GM08714 (cell line): ENCODE results near the gene ANGEL1.
A peak's percentile ranks its signal among the peaks of the same experiment; 100 is the strongest.

Experiments
- H3K4me3 ChIP-seq: fragments of 200-500 bp; sonication (Bioruptor generic); 2 replicates; pipeline ENCODE4 v1.5.1; 2014; ENCODE audit warnings: mild to moderate bottlenecking, low read length, inconsistent platforms
- ZNF274 ChIP-seq: IDR thresholded peaks from 2 replicates; pipeline ENCODE4 v1.6.1; 2012; ENCODE audit warnings: mild to moderate bottlenecking, low read depth, low read length

Gene ANGEL1

GRCh38 chr14:76829650-76830421 lies 17.2 kb upstream of the ANGEL1 start:
- no peak overlapping the region for H3K4me3 ChIP-seq
- no peak for TF ChIP-seq ZNF274

- TF ChIP-seq ZNF274 = no peak
- no peak overlapping the region for H3K4me3 ChIP-seq
Observed at GRCh38 chr14:76829013-76829365, 16.3 kb upstream of the ANGEL1 start.

- no peak for TF ChIP-seq ZNF274
- no peak overlapping the region for H3K4me3 ChIP-seq
Observed at GRCh38 chr14:76828339-76829012, 15.8 kb upstream of the ANGEL1 start.

DNA sequence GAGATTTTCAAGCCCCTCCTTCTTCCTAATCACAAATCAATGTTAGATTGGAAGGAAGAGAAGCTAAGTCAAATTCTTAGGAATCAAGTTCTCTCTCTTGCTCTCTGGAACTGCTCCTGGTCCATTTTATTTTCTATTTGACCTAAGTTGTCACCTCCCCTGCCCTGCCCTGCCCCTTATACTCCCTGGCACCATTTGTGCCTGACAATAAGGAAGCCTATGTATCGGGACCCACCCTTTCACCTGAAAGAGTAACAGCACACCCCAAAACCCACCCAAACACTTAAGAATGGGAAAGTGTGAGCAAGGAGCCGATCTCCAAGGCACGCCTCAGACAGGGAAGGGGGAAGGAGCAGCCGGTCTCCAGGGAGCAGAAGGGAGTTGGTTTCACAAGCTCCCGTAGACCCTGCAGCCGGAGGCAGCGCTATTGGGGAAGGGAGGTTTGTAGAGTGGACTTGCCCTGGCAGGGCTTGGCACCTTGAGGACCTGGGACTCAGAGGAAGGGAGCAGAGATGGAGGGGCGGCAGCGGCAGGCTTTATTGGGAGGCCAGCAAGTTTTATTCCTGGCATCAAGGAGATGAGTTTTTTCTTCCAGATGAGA lies 15.1 kb upstream of the ANGEL1 start:
- no peak for TF ChIP-seq ZNF274
- no peak overlapping the region for H3K4me3 ChIP-seq

- TF ChIP-seq ZNF274 = no peak
- no peak within 1 kb of the TSS for H3K4me3 ChIP-seq
Observed at GRCh38 chr14:76826122-76826521, 13.4 kb upstream of the ANGEL1 start, which contains the start of gene LRRC74A. TSS of gene LRRC74A (plus strand) at chr14:76826408. CDS start at chr14:76826698, 290 bp downstream.

GRCh38 chr14:76820700-76821099 lies 8.0 kb upstream of the ANGEL1 start:
- no peak overlapping the region for H3K4me3 ChIP-seq
- no peak for TF ChIP-seq ZNF274

DNA sequence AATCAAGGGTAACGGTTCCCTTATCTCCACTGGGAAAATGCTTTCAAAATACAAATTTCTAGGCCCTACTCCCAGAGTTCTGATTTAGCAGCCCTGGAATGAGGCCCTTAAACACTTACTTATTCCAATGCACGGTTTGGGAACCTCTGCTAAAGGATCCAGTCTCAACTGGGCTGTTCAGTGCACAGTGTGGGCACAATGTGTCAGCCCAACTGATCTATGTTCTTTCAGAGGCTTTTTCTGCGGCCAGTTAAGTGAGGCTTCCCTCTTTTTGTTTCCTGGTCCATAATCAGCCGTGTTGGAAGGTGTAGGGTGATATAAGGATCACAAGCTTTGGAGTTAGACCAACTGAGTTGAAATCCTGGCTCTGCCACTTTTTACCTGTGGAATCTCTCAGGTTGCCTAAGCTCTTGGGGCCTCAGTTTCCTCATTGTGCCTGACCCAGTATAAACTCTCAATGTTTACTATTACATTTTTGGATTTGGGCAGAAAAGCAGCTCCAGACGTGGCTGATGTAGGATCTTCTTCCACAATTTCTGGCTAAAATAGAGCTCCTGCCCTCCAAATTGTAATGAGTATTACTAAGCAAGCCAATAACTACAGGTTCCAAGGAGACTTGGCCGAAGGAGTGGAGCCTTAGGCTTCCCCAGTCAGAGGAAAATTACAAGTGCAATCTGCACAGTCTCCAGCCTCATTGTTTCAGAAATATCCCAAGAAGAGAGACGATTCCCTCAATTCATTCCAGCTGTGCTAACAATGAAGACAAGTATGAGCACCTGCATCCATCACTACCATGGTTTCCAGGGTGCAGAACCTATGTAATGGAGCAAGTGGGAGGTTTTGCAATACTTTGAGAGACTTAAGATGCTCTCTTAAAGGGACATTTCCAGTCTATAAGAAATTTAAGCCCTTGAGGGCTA lies 2.3 kb upstream of the ANGEL1 start:
- no peak overlapping the region for H3K4me3 ChIP-seq
- no peak for TF ChIP-seq ZNF274

- peak overlapping the region; percentile 84 for H3K4me3 ChIP-seq
- TF ChIP-seq ZNF274 = no peak
Observed at GRCh38 chr14:76812093-76812421, 625 bp downstream of the ANGEL1 start.

DNA sequence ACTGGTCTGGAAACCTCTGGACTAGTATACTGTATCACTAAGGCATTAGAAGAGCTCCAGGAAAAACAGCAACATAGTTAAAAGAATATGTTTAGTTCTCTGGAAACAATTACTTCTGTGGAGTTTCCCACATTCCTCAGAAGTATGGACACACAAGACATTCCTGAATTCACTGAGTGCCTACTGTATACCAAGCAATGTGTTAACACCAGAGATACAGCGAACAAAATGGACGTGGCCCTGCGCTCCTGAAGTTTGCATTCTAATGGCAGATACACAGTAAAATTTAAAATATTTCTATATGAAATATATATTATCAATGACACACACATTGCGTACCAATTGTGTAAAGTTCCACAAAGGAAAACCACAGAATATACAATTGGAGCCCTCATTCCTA lies 1.1 kb downstream of the ANGEL1 start:
- TF ChIP-seq ZNF274 = no peak
- peak overlapping the region; percentile 84 for H3K4me3 ChIP-seq

DNA sequence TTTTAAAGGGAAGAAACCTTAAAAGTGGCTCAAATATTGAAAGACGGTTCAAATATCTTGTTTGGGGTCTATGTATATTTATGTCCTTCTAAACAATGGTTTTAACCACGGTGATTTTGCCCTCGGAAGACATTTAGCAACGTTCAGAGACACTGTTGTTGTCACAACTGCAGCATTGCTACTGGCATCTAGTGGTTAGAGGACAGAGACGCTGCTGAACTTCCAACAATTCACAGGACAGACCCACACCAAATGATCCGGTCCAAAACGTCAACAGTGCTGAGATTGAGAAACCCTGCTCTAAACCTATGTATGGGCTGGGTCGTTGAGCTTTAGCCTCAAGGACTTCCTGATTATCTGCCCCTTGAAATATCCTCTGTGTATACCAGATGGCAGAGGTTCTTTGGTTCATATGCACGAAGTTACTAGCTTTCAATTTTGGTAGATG lies 1.7 kb downstream of the ANGEL1 start:
- TF ChIP-seq ZNF274 = no peak
- peak overlapping the region; percentile 61; the same call in 1 of the 2 replicates for H3K4me3 ChIP-seq

GRCh38 chr14:76810525-76810924 lies 2.2 kb downstream of the ANGEL1 start:
- no peak for TF ChIP-seq ZNF274
- no peak overlapping the region for H3K4me3 ChIP-seq

DNA sequence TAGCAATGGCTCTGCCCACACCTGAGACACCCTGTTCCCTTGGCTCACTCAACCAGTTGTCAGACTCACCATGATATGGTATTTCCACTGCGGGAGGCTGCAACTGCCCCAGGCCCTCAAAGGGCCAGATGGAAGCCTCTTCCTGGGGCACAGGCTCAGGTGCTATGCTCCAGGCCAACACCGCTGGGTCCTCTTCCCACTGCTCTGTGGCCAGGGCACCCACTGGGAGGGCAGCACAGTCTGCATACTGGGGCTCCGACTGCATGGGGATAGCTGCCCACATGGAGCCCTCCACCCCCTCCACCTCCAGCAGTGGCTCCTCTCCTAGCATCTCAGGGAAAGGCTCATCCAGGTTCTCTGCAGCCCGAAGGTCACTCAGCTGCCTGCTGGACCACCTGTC lies 3.7 kb downstream of the ANGEL1 start:
- H3K4me3 ChIP-seq = no peak overlapping the region
- no peak for TF ChIP-seq ZNF274

- TF ChIP-seq ZNF274 = no peak
- H3K4me3 ChIP-seq = no peak overlapping the region
Observed at GRCh38 chr14:76808011-76808410, 4.7 kb downstream of the ANGEL1 start.

DNA sequence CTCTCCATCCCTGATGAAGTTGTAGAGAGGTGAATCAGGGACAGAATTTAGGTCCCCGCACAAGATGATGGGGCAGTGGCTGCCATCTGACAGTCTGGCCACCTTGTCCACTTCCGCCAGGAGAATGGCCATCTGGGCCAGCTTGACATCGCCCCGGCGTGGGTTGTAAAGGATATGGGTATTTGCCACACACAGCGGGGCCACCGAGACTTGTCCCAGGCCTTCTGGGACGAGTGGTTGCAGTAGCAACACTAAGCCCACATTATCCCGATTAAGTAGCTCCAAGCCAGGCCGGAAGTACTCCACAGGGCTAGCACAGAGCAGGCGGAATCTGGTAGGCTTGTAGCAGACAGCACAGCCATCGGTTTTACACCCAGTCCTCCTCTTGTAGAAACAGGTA lies 6.2 kb downstream of the ANGEL1 start:
- TF ChIP-seq ZNF274 = no peak
- H3K4me3 ChIP-seq = no peak overlapping the region
